Stimulated activated CD4-positive, alpha-beta T cell treated with anti-CD3 and anti-CD28 coated beads, Interleukin-1b, Interleukin-23, amount 100 ng/mL, for 4 hours (primary cell): ENCODE measurements around the gene TCEA3.
A peak's percentile ranks its signal among the peaks of the same experiment; 100 is the strongest.

Experiments used
- DNase-seq, 2 donors: peaks; one replicate each; pipeline ENCODE4 v3.0.0-alpha.2; 2020; ENCODE audit warnings: low read depth in 2 of 2

TCEA3 gene

DNA sequence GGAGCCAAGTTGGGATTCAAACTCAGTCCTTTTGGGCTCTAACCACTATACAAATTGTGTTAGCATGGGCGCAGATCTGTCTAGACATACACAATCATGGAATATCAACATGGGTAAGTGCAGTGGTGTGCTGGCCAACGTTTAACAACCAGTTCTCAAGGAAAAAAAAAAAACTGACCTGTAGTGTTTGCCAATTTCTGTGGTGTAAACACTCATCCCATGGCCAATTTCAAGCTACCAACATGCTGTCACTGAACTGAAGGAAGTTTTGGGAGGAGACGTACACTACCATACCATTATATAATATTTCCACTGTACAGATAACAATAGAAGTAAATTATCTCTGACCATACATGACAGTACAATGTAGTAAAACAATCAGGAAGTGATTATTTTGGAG, 3.2 kb downstream of the TCEA3 start:
- DNase-seq, result no peak

DNA sequence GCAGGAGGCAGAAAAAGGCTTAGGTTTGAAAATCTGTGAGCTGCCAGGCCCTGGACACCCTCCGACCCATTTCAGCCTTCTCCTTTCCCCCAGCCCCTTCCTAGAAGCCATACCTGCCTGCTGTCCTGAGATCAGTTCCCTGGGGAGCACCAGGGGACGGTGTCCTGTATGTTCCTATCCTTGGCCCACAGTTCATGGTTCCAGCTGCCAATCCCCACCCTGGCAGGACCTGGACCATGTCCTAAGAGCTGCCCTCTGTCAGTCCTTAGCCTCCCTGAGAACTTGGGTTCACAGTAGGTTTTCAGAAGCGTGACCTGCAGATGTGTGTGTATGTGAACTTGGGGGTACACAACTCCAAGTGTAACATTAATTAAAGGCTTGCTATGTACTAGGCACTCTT, 3.8 kb downstream of the TCEA3 start:
- no peak for DNase-seq

DNA sequence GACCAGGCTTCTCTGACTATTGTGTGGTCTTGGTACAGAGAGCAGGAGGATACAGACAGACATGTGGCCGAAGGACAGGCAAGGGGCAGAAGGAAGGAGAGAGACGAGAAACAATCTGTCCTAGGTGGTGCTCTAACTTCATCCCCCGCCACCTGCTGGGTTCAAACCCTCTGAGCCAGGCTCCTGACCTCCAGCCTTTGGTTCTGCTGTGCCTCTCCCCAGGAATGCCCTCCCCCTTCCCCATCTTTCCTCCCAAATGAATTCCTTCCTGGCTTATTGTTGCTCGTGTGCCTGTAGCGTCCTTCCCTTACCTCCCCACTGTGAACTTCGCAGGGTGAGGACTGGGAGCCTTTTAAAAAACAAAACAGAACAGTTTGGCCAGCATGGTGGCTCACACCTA, 5.4 kb downstream of the TCEA3 start:
- DNase-seq, result no peak

DNA sequence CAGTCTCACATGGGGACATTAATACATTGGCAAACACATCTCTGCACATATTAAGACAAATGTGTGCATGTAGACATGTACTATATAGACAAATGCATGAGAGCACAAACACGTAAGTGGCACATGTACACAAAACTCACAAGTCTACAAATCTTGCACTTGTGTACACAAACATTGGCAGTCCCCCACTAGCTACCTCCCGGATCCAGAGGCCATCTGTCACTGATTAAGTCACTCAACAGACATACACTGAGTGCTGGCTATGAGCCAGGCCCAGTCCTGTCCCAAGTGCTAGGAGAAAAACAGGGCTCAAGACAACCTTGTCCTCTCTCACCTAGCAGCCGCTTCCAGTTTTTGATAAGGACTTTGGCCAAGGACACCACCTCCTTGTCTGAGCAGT, 7.0 kb downstream of the TCEA3 start:
- no peak for DNase-seq

GRCh38 chr1:23416964-23417363, 7.6 kb downstream of the TCEA3 start:
- DNase-seq, result no peak

DNA sequence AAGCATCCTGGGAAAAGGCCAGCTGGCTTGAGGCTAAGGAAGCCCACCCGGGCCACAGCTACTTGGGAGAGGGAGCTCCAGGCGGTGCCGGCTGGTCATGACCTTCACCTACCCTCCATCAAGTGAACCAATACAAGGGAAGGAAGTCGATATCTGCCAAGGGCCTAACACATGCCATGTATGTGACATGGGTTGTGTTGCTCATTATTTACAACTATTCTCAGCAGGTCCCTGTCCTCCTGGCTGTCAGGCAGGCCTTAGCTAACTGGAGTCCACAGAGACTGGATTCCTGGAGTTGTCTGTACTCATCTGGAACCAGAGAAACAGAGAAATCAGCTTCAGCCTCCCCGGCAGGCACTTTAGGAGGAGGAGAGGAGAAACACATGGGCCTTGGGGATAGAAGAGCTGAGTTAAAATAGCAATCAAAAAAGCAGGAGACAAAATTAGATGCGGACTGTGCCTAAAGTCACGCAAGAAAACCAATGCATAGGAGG, 15.7 kb downstream of the TCEA3 start:
- no peak for DNase-seq

DNA sequence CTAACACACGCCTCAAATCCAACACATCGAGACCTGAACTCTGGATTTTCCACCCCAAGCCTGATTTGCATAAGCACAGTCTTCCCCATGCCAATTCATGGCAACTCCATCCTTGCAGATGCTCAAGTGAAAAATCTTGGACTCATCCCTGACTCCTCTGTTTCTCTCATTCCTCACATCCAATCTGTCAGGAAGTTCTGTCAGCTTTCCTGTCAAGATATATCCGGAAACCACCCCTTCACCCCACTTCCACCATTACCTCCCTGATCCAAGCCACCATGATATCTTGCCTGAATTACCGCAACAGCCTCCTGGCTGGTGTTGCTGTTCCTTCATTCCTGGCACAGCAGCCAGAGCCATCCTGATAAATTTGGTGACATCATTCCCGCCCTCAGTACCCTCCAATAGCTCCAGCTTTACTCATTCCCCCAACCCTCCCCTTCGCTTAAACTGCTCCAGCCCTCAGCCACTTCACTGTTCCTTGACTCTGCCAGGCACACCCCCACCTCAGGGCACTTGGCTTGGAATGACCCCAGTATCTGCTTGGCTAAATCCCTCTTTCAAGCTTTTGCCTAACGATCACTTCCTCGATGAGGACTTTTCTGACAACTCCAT, 17.4 kb downstream of the TCEA3 start:
- no peak for DNase-seq

DNA sequence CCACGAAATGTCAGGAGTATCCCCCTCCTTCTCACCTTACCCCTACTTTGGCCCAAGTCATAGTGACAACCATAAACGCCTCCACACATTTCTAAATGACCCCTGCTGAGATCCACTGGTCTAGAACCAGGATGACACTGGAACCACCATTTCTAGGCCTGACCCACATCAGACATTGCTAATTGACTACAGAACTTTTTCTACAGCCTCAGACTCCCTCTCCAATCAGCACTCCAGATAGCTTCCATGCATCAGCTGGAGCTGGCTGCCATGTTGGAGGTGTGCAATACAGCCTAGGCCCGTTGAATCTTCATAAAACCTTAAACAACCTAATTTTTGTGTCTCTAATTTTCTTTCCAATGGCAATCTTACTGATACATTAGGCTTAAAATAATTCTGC, 18.6 kb downstream of the TCEA3 start:
- no peak for DNase-seq

- DNase-seq, result peak; percentile 85
Observed at GRCh38 chr1:23403735-23404486, 20.6 kb downstream of the TCEA3 start.

- no peak for DNase-seq
Observed at GRCh38 chr1:23403355-23403734, 21.2 kb downstream of the TCEA3 start.

- DNase-seq, result no peak
Observed at GRCh38 chr1:23403038-23403336, 21.6 kb downstream of the TCEA3 start.

DNA sequence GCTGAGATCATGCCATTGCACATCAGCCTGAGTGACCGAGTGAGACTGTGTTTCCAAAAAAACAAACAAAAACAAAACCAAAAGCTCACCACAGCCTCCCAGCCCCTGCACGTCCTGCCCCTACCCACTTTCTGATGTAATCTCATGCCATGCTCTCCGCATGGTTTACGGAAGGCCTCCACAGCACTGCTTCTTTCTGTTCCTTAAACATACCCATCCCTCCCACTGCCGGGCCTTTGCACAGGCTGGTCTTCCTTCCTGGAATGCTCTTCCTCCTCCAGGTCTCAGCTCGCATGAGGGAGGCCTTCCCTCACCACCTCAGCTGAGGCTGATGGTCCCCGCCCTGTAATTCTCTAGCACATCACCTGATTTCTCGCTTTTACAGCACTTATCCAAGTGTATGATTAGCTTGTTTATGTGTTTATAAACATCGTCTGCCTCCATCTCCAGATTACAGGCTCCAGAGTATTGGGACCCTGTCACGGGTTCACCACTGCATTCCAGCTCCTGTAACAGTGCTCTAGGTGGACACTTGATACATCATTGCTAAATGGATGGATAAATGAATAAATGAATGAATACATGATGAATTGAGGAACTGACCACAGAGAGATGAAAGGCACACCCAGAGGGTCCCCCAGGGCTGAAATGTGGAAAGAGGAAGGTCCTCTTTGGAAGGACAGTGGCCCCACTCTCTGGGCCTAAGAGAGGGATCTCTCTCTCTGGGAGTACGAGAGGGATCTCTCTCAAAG, 22.1 kb downstream of the TCEA3 start:
- DNase-seq, result no peak

- no peak for DNase-seq
Observed at GRCh38 chr1:23401313-23401712, 23.2 kb downstream of the TCEA3 start.

DNA sequence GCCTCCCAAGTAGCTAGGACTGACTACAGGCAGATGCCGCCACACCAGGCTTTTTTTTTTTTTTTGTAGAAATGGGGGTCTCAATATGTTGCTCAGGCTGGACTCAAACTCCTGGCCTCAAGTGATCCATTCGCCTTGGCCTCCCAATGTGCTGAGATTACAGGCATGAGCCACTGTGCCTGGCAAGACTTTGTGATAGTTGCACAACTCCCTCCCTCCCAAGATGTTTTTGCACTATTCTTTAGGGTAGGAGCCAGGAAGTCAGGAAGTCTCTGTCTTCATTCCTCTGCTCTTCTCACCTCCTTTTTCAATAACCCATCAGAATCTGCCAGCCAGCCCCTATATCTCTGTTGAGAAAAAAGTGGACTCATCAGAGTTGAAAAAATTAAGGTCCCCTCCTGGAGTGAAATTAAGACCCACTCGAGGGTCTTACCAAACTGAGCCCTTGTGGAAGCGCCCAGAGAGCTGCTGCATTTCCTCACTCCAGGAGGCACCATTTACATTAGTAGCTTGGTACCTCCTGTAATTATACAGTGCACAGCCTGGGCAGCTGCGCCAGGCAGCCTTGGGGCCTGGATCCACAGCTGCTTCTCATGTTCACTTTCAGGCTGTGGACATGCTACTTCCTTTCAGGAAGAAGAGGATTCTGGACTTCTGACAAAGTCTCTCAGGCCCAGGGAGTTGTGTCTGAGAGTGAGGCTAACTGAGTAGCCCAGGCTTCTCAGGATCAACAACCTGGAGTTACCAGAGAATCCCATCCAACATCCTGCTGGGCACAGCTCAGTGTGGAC, 24.0 kb downstream of the TCEA3 start:
- DNase-seq, result no peak

DNA sequence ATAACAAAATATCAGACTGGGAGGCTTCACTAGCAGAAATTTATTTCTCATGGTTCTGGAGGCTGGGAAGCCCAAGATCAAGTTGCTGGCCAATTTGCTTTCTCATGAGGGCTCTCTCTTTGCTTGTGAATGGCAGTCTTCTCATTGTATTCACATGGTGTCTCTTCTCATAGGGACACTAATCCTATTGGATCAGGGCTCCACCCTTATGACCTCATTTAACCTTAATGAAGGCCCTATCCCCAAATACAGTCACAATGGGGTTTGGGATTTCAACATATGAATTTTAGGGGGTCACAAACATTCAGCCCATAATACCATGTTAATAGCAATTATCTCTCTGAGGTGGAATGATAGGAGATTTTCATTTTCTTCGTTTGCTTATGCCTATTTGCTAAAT, 25.3 kb downstream of the TCEA3 start:
- DNase-seq, result no peak

DNA sequence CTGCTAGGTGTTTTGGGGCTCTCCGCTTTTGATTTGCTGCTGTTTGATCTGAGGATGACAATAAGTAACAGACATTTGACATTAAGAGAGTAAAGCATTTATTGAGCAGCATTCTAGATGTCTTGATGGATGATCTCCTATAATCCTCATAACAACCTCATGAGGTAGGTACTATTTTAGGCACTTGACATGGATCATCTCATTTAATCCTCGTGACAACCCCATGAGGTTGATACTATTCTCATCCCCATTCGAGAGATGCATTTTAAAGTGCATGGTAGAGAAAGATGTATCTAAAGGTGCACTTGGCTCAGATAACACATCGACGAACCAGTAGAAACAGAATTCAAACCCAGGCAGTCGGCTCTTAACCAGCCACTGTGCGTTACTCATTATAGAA, 26.6 kb downstream of the TCEA3 start:
- no peak for DNase-seq

GRCh38 chr1:23396380-23396779, 28.2 kb downstream of the TCEA3 start:
- no peak for DNase-seq

DNA sequence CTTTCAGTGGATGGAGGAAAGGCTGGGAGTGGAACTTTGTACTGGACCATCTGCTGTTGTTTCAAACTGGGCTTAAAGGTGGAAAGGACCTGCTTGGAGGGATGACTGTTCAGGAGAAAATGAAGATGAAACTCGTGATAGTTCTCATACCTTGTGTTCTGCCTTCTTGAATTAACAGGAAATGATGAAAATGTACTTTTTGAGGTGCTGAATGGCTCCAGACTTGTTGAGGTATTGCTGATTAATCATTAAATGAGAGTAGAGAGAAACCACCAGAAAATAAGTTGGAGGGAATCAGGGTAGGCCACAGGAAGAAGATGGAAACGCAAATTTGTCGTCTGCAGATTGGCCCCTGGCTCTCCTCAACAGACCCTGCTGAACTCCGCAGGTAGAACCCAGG, 28.7 kb downstream of the TCEA3 start:
- no peak for DNase-seq

GRCh38 chr1:23395154-23395724, 29.3 kb downstream of the TCEA3 start:
- DNase-seq, result no peak

DNA sequence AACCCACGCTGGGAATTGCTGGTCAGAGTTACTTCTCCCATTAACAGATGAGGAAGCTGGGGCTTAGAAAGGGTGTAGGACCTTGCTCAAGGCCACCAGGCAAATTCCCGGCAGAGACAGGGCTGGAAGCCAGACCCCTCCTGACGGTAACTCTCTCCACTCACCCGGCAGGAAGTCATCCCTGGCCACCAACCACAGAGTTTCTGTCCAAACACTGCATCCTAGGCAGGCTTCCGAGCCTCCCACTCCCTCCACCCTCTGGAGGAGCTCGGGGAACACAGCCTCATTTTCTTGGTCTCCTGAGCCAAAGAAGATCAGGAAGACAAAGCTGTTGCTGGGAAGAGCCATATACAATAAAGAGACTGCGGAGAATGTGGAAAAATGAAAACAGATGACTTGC, 29.9 kb downstream of the TCEA3 start:
- no peak for DNase-seq

- DNase-seq, result no peak
Observed at GRCh38 chr1:23394181-23394580, 30.4 kb downstream of the TCEA3 start.

- no peak for DNase-seq
Observed at GRCh38 chr1:23393706-23394105, 30.8 kb downstream of the TCEA3 start.
